GM06990 (cell line): ENCODE data around the gene KRTAP10-2.

Source experiments
- DNase-seq: peaks from one replicate; pipeline ENCODE4 v3.0.0-alpha.2; 2011; ENCODE audit not compliant: insufficient read length; ENCODE audit errors: extremely low read depth
- H3K27me3 ChIP-seq: replicated peaks from 2 replicates; pipeline ENCODE4 v1.6.0; 2011; ENCODE audit warnings: low read length; ENCODE audit not compliant: control insufficient read depth, insufficient read depth
- H3K36me3 ChIP-seq: 2 replicates; pipeline ENCODE4 v1.5.1; 2011; ENCODE audit warnings: low read length; ENCODE audit not compliant: control insufficient read depth, insufficient read depth
- H3K4me3 ChIP-seq: replicated peaks from 2 replicates; pipeline ENCODE4 v1.5.1; 2011; ENCODE audit warnings: low read depth, mild to moderate bottlenecking, control low read depth, low read length
- TF ChIP-seq, protein P1 (sequence below): IDR thresholded peaks from 2 replicates; pipeline ENCODE4 v1.5.1; 2011; ENCODE audit warnings: low read length, control low read depth, mild to moderate bottlenecking, inconsistent platforms; ENCODE audit not compliant: insufficient read depth, poor library complexity, severe bottlenecking

KRTAP10-2 gene

DNA sequence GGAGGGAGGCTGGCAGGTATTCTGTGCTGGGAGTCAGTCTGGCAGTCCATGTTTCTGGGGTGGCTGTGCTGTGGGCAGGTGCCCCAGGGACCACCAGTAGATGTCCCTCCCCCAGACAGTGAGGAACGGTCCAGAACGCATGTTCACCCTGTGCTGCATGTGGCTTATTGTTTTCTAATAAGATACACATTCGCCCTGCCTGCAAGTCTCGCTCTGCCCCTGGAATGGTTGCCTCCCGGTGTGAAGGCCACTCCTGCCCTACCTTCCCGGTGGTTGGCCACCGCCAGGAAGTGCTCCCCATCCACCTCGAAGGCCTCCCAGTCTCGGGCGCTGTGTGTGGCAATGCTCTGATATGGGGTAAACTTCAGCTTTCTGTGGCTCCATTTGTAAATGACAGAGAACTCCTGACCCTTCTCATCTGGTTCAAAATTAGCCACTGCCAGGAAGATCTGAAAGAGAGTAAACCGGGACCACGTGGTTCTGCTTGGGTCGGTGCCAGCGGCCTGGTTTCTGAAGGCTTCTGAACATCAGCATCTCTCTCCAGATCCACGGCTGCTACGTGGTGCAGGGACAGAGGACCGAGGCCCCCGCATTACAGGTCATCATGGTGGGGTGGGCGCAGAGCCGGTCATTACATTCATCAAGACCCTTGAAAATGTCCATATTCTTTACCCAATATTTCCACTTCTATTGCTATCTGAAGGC, 25.8 kb downstream of the KRTAP10-2 start:
- H3K4me3 ChIP-seq, result no peak overlapping the region
- TF ChIP-seq, protein P1, sequence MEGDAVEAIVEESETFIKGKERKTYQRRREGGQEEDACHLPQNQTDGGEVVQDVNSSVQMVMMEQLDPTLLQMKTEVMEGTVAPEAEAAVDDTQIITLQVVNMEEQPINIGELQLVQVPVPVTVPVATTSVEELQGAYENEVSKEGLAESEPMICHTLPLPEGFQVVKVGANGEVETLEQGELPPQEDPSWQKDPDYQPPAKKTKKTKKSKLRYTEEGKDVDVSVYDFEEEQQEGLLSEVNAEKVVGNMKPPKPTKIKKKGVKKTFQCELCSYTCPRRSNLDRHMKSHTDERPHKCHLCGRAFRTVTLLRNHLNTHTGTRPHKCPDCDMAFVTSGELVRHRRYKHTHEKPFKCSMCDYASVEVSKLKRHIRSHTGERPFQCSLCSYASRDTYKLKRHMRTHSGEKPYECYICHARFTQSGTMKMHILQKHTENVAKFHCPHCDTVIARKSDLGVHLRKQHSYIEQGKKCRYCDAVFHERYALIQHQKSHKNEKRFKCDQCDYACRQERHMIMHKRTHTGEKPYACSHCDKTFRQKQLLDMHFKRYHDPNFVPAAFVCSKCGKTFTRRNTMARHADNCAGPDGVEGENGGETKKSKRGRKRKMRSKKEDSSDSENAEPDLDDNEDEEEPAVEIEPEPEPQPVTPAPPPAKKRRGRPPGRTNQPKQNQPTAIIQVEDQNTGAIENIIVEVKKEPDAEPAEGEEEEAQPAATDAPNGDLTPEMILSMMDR, result no peak
- no peaks in the 10 kb centered on the region for H3K36me3 ChIP-seq
- DNase-seq, result no peak
- H3K27me3 ChIP-seq, result no peaks in the 10 kb centered on the region

DNA sequence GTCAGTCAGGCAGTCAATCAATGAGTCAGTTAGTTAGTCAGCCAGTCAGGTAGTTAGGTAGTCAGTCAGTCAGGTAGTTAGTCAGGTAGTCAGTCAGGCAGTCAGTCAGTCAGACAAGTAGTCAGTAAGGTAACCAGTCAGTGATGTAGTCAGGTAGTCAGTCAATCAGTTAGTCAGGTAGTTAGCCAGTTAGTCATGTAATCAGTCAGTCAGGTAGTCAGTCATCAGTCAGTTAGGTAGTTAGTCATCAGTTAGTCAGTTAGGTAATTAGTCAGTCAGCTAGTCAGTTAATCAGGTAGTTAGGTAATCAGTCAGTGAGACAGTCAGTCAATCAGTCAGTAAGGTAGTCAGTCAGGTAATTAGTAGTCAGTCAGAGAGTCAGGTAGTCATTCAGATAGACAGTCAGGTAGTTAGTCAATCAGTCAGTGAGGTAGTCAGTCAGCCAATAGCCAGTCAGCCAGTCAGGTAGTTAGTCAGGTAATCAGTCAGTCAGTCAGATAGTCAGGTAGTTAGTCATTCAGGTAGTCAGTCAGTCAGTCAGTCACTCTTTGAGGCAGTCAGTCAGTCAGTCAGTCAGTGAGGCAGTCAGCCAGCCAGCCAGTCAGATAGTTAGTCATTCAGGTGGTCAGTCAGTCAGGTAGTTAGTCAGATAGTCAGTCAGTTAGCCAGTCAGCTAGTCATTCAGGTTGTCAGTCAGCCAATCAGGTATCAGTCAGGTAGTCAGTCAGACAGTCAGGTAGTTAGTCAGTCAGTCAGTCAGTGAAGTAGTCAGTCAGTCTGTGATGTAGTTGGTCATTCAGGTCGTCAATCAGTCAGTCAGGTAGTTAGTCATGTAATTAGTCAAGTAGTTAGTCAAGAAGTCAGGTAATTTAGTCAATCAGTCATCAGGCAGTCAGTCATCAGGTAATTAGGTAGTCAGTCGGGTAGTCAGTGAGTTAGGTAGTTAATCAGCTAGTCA, 26.6 kb downstream of the KRTAP10-2 start:
- Histone ChIP-seq H3K4me3 (no peak overlapping the region), H3K36me3 (no peaks in the 10 kb centered on the region), H3K27me3 (no peaks in the 10 kb centered on the region)
- DNase-seq, result no peak
- TF ChIP-seq, protein P1, result no peak

DNA sequence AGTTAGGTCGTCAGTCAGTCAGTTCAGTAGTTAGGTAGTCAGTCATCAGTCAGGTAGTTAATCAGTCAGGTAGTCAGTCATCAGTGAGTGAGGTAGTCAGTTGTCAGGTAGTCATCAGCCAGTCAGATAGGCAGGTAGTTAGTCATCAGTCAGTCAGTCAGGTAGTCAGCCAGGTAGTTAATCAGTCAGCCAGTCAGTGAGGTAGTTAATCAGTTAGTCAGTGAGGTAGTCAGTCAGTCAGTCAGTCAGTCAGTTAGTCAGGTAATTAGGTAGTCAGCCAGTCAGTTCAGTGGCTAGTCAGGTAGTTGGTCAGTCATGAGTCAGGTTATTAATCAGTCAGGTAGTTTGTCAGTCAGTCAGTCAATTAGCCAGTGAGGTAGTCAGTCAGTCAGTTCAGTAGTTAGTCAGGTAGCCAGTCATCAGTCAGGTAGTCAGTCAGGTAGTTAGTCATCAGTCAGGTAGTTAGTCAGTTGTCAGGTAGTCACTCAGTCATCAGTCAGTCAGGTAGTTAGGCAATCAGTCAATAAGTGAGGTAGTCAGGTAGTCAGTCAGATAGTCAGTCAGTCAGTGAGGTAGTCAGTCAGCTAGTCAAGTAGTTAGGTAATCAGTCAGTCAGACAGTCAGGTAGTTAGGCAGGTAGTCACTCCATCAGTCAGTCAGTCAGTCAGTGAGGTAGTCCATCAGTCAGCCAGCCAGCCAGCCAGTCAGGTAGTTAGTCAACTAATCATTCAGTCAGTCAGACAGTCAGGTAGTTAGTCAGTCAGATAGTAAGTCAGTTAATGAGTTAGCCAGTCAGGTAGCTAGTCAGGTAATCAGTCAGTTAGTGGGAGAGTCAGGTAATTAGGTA, 27.5 kb downstream of the KRTAP10-2 start:
- no peak for DNase-seq
- TF ChIP-seq, protein P1, result no peak
- Histone ChIP-seq H3K36me3 (no peaks in the 10 kb centered on the region), H3K27me3 (no peaks in the 10 kb centered on the region), H3K4me3 (no peak overlapping the region)

DNA sequence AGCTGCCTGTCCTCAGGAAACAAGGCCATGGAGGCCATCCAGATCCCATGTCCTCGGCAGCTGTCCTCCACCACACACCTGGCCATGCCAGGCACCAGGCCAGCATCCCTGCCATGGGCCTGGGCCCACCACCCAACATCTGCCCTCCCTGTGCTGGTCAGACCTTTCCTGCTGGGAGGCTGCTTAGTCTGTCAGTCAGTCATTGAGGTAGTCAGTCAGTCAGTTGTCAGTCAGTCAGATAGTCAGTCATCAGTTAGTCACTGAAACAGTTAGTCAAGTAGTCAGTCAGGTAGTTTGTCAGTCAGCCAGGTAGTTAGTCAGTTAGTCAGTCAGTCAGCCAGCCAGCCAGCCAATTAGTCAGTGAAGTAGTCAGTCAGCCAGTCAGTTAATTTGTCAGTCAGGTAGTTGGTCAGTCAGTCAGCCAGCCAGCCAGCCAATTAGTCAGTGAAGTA, 28.5 kb downstream of the KRTAP10-2 start:
- no peaks in the 10 kb centered on the region for H3K27me3 ChIP-seq
- TF ChIP-seq, protein P1, result no peak
- no peaks in the 10 kb centered on the region for H3K36me3 ChIP-seq
- no peak for DNase-seq
- no peak overlapping the region for H3K4me3 ChIP-seq

DNA sequence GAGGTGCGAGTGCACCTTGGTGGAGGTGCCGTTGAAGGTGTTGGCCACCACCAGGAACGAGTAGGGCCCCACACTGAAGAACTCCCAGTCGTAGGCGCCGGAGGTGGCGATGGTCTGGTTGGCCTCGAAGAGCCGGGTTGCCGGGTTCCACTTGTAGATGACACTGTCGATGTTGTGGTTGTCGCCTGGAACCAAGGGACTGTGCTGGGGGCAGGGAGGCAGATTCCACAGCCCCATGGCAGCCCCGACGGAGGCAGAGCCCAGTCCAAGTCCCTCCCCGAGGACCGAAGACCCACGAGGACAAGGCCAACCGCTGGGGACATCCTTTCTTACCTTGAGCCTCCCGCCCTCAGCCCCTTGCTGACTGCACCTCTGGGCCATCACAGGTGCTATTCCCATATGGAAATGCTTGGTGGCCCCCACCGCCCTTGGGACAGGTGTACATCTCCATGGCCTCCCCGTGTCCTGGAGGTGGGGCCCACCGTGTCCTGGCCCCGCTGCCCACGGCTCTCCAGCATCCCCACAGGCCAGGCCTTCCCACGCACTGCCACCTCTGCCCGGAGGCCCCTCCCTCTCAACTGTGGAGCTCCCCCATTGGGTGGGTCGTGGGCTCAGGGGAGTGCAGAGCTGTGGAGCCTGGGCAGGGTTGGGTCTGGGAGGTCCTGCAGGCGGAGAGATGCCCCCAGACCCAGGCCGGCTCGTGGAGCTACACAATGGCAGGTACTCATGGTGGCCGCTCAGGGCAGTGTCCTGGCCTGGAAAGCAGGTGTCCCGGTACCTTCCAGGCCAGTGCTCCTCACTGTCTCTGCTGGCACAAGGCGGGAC, 29.2 kb downstream of the KRTAP10-2 start:
- TF ChIP-seq, protein P1, result no peak
- Histone ChIP-seq H3K36me3 (no peaks in the 10 kb centered on the region), H3K27me3 (no peaks in the 10 kb centered on the region), H3K4me3 (no peak overlapping the region)
- no peak for DNase-seq
